ENCODE data around the gene MPO. TPM values are rescaled to one million over a fixed set of nuclear protein-coding genes. Genes with fewer than 3 reads are reported as not detected.
A peak's percentile ranks its signal among the peaks of the same experiment; 100 is the strongest.

Gene MPO
- total and polyA plus RNA-seq, 5 experiments from 2014 or later = not detected

GRCh38 chr17:58262149-58262548 is 18.6 kb downstream of the MPO start:
- peaks cover 39 to 81% (median 61%) of the 10 kb centered on the region in 5 donors for H3K27me3 Mint-ChIP-seq
- DNase-seq (no peak), ATAC-seq (no peak)
- H3K9me3 Mint-ChIP-seq = no peaks in the 10 kb centered on the region
- POLR2A ChIA-PET = no interaction called here
- no peak overlapping the region for H3K27ac Mint-ChIP-seq
- H3K36me3 Mint-ChIP-seq = peaks cover 0 to 5% (median 0%) of the 10 kb centered on the region in 3 donors
- no peaks in the 10 kb centered on the region for H3K4me1 Mint-ChIP-seq
- H3K4me3 Mint-ChIP-seq = no peak overlapping the region

GRCh38 chr17:58254803-58255202 is 25.9 kb downstream of the MPO start:
- POLR2A ChIA-PET = no interaction called here

DNA sequence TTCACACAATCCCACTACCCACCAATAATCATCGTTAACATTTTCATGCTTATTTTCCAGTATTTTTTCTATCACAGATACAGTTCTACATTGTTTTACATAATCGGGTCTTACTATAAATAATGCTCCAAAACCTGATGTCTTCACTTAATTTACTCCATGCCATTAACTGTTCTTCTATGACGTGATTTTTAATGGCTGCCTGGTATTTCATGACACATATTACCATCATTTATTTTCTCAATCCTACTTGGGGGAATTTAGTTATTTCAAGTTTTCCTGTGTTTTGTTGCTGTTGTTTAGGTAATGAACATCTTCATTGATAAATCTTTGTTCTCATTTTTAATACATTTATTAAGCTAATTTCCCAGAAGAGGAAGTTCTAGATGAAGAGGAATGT is 27.7 kb downstream of the MPO start:
- Mint-ChIP-seq H3K9me3 (no peaks in the 10 kb centered on the region), H3K4me1 (peaks cover 4 to 28% (median 11%) of the 10 kb centered on the region in 4 donors), H3K36me3 (no peaks in the 10 kb centered on the region), H3K27me3 (peaks cover 9 to 32% (median 15%) of the 10 kb centered on the region in 5 donors), H3K27ac (no peak overlapping the region), H3K4me3 (no peak overlapping the region)
- POLR2A ChIA-PET = interaction anchor here (0.7 kb wide), 1 partner anchor 91 kb away, joined by 3 read pairs; no protein-coding TSS in a partner anchor
- no peak for DNase-seq
- no peak for ATAC-seq

More at GRCh38 chr17:58254803-58255202, 25.9 kb downstream of the MPO start:
- Mint-ChIP-seq H3K4me3 (no peak overlapping the region), H3K4me1 (peaks cover 1 to 12% (median 3%) of the 10 kb centered on the region in 4 donors), H3K36me3 (no peaks in the 10 kb centered on the region), H3K27me3 (peaks cover 9 to 36% (median 16%) of the 10 kb centered on the region in 5 donors), H3K9me3 (no peaks in the 10 kb centered on the region), H3K27ac (no peak overlapping the region)
- ATAC-seq (no peak), DNase-seq (peak in 1 of 10 donors; percentile 4)

DNA sequence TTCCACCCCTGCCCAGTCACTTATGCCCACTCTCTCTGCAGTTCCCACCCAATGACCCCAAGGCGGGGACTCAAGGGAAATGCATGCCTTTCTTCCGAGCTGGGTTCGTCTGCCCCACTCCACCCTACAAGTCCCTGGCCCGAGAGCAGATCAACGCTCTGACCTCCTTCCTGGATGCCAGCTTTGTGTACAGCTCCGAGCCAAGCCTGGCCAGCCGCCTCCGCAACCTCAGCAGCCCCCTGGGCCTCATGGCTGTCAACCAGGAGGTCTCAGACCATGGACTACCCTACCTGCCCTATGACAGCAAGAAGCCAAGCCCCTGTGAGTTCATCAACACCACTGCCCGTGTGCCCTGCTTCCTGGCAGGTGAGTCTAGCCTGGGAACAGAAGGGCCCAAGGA is 28.6 kb downstream of the MPO start:
- H3K27ac Mint-ChIP-seq = no peak overlapping the region
- peaks cover 2 to 23% (median 11%) of the 10 kb centered on the region in 5 donors for H3K27me3 Mint-ChIP-seq
- POLR2A ChIA-PET = interaction anchor here (0.7 kb wide), 1 partner anchor 92 kb away, joined by 3 read pairs; no protein-coding TSS in a partner anchor
- peaks cover 4 to 35% (median 18%) of the 10 kb centered on the region in 4 donors for H3K4me1 Mint-ChIP-seq
- ATAC-seq (no peak), DNase-seq (no peak)
- H3K4me3 Mint-ChIP-seq = no peak overlapping the region
- no peaks in the 10 kb centered on the region for H3K36me3 Mint-ChIP-seq
- H3K9me3 Mint-ChIP-seq = no peaks in the 10 kb centered on the region

- POLR2A ChIA-PET = interaction anchor here (0.7 to 1.6 kb wide), 2 partner anchors 94 to 110 kb away, joined by 3 to 6 read pairs; no protein-coding TSS in a partner anchor
- H3K4me1 Mint-ChIP-seq = peaks cover 4 to 35% (median 18%) of the 10 kb centered on the region in 4 donors
- H3K27ac Mint-ChIP-seq = no peak overlapping the region
- H3K36me3 Mint-ChIP-seq = no peaks in the 10 kb centered on the region
- peak overlapping the region in 9 of 10 donors; percentile 31 to 89 (median 81) for H3K4me3 Mint-ChIP-seq
- no peaks in the 10 kb centered on the region for H3K9me3 Mint-ChIP-seq
- ATAC-seq = no peak
- peaks cover 1 to 23% (median 20%) of the 10 kb centered on the region in 5 donors for H3K27me3 Mint-ChIP-seq
- no peak for DNase-seq
Measured at GRCh38 chr17:58250344-58251011, 30.3 kb downstream of the MPO start.

DNA sequence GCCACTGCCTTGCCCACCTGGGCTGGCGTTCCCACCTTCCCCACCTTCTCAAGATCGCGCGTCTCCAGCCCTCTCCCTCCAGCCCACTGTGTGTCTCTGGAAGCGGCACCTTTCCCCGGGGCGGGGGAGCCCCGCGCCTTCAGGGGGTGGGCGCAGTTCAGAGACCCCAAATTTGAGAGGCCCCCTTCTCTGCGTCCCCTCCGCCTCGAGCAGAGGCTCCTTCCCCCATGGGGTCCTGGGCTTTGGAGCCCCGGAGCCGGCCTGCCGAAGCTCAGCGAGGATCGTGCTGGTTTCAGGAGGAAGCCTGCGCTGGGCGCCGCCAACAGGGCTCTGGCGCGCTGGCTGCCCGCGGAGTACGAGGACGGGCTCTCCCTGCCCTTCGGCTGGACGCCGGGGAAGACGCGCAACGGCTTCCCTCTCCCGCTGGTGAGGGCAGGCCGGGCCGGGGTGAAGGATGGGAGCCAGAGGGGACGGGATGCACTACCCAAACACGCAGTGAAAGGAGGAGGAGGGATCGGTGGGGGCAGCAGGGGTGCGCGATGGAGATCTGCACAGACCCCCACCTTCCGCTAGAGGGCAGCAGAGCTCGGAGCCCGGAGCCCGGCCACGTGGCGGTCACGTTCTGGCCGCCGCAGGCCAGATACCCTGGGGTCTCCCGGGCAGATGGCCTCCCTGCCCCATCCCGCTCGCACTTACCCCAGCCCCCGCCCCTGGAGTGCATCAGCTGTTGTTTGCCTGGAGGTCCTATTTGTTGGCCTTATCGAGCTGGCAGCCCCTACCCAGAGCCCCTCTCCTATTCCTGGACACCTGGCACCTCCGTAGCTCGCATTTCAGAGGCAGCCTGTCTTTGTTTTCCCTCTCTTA is 31.2 kb downstream of the MPO start:
- H3K27me3 Mint-ChIP-seq = peaks cover 1 to 20% (median 17%) of the 10 kb centered on the region in 5 donors
- peaks cover 3 to 29% (median 18%) of the 10 kb centered on the region in 4 donors for H3K4me1 Mint-ChIP-seq
- H3K36me3 Mint-ChIP-seq = no peaks in the 10 kb centered on the region
- no peaks in the 10 kb centered on the region for H3K9me3 Mint-ChIP-seq
- ATAC-seq (peak; percentile 95 to 97), DNase-seq (peak; percentile 58 to 86 (median 74))
- POLR2A ChIA-PET = interaction anchor here (0.7 to 1.6 kb wide), 3 partner anchors 68 to 111 kb away, joined by 3 to 6 read pairs (median 3); no protein-coding TSS in a partner anchor
- peak overlapping the region in 2 of 10 donors; percentile 24 to 40 for H3K27ac Mint-ChIP-seq
- peak overlapping the region; percentile 76 to 89 (median 83) for H3K4me3 Mint-ChIP-seq

DNA sequence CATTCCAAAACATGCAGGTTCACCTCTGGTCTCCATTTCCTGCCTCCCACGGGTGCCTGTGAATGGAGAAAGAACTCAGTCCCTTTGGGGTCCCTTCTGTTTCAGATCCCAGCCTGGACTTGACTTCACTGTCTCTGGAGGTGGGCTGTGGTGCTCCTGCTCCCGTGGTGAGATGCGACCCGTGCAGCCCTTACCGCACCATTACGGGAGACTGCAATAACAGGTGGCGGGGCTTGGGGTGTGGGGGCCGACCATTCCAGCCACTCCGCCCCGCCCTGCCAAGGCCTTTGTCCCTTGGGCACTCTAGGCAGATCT is 31.8 kb downstream of the MPO start:
- H3K36me3 Mint-ChIP-seq = no peaks in the 10 kb centered on the region
- ATAC-seq (no peak), DNase-seq (no peak)
- no peak overlapping the region for H3K27ac Mint-ChIP-seq
- H3K27me3 Mint-ChIP-seq = peaks cover 1 to 22% (median 20%) of the 10 kb centered on the region in 5 donors
- peak overlapping the region; percentile 0 to 89 (median 80) for H3K4me3 Mint-ChIP-seq
- H3K9me3 Mint-ChIP-seq = no peaks in the 10 kb centered on the region
- POLR2A ChIA-PET = interaction anchor here (1.5 to 1.6 kb wide), 2 partner anchors 69 to 96 kb away, joined by 3 to 6 read pairs; no protein-coding TSS in a partner anchor
- peaks cover 3 to 34% (median 19%) of the 10 kb centered on the region in 4 donors for H3K4me1 Mint-ChIP-seq

- Mint-ChIP-seq H3K27ac (peak overlapping the region in 1 of 10 donors; percentile 47), H3K4me3 (peak overlapping the region in 4 of 10 donors; percentile 31 to 80 (median 46)), H3K4me1 (peaks cover 3 to 34% (median 20%) of the 10 kb centered on the region in 4 donors), H3K27me3 (peaks cover 0 to 32% (median 27%) of the 10 kb centered on the region in 5 donors), H3K9me3 (no peaks in the 10 kb centered on the region), H3K36me3 (no peaks in the 10 kb centered on the region)
- ATAC-seq (no peak), DNase-seq (no peak)
- POLR2A ChIA-PET = interaction anchor here (0.7 to 1.7 kb wide), 2 partner anchors 29 to 64 kb away, joined by 3 to 7 read pairs; partner anchors contain the start of gene MKS1
Measured at GRCh38 chr17:58247511-58248363, 33.0 kb downstream of the MPO start.

GRCh38 chr17:58246781-58247180 is 34.0 kb downstream of the MPO start:
- H3K9me3 Mint-ChIP-seq = no peaks in the 10 kb centered on the region
- no peaks in the 10 kb centered on the region for H3K36me3 Mint-ChIP-seq
- H3K27me3 Mint-ChIP-seq = peaks cover 0 to 36% (median 24%) of the 10 kb centered on the region in 5 donors
- no peak for ATAC-seq
- no peak for DNase-seq
- H3K27ac Mint-ChIP-seq = no peak overlapping the region
- H3K4me1 Mint-ChIP-seq = peaks cover 3 to 34% (median 20%) of the 10 kb centered on the region in 4 donors
- H3K4me3 Mint-ChIP-seq = no peak overlapping the region
- POLR2A ChIA-PET = interaction anchor here (1.7 kb wide), 1 partner anchor 28 kb away, joined by 7 read pairs; the partner anchor contains the start of gene MKS1

DNA sequence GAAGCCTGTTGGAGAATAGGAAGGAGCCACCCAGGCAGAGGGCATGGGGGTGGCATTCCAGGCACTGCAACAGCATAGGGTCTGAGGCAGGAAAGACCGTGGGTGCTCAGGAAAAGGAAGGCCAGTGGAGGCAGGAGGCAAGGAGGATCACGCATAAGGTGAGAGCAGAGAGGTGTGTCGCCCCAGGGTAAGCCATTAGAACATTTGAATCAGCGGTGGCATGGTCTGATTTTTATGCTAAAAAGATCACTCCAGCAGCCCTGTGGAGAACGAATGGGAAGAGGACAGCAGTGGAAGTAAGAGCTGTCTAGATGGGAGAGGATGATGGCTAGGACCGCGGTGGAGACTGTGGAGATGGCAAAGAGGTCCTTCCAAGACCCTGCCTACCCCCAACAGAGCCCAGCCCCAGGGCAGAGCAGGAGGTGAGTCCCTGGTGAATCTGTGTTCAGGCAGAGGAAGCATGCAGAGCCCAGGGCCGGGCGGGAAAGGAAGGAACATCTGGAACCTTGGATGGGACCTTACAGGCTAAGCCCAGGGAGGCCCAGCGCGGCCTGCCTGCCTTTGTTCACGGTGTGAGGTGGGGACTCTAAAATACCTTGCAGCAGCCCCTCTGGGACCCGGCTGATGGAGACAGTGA is 34.5 kb downstream of the MPO start:
- Mint-ChIP-seq H3K4me3 (no peak overlapping the region), H3K27me3 (peaks cover 4 to 36% (median 29%) of the 10 kb centered on the region in 5 donors), H3K4me1 (peaks cover 3 to 34% (median 20%) of the 10 kb centered on the region in 4 donors), H3K36me3 (no peaks in the 10 kb centered on the region), H3K9me3 (no peaks in the 10 kb centered on the region), H3K27ac (peak overlapping the region in 1 of 10 donors; percentile 15)
- DNase-seq = no peak
- POLR2A ChIA-PET = no interaction called here
- no peak for ATAC-seq

DNA sequence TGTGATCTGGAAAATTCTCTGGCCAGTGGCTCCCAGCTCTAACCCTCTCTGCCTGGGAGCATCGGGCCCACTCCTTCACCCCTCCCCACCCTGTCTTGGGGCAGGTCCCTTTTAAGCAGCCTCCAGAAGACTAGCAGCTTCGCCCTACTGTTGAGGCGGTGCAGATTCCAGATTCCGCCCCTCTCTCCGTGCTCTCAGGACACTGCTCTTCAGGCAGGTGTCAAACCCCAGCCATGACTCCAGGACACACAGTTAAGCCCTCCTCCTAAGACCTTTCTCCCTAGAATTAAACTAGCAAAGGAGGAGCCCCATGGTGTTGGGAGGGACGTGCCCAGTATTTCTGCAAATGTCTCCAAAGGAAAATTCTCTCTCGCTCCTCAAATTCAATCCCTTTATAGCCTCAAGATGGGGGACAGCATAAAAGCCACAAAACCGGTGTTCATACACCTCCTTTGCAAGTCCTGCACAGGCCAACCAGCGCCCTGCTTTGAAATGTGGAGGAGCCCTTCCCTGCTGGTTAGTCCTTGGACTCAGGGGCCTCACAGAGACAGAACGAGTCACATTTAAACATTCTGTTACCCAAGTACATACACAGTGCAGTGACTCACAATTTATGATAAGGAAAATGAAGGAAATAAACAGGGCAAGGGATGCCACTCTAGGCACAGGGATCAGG is 35.2 kb downstream of the MPO start:
- peaks cover 3 to 34% (median 20%) of the 10 kb centered on the region in 4 donors for H3K4me1 Mint-ChIP-seq
- no peak for ATAC-seq
- H3K4me3 Mint-ChIP-seq = peak overlapping the region in 1 of 10 donors; percentile 1
- H3K27ac Mint-ChIP-seq = peak overlapping the region in 1 of 10 donors; percentile 15
- H3K27me3 Mint-ChIP-seq = peaks cover 5 to 39% (median 29%) of the 10 kb centered on the region in 5 donors
- no peaks in the 10 kb centered on the region for H3K9me3 Mint-ChIP-seq
- no peak for DNase-seq
- POLR2A ChIA-PET = no interaction called here
- no peaks in the 10 kb centered on the region for H3K36me3 Mint-ChIP-seq

Measured in naive thymus-derived CD8-positive, alpha-beta T cell (primary cell).